Measurements from ENCODE around the gene SCTR.

SCTR gene

DNA sequence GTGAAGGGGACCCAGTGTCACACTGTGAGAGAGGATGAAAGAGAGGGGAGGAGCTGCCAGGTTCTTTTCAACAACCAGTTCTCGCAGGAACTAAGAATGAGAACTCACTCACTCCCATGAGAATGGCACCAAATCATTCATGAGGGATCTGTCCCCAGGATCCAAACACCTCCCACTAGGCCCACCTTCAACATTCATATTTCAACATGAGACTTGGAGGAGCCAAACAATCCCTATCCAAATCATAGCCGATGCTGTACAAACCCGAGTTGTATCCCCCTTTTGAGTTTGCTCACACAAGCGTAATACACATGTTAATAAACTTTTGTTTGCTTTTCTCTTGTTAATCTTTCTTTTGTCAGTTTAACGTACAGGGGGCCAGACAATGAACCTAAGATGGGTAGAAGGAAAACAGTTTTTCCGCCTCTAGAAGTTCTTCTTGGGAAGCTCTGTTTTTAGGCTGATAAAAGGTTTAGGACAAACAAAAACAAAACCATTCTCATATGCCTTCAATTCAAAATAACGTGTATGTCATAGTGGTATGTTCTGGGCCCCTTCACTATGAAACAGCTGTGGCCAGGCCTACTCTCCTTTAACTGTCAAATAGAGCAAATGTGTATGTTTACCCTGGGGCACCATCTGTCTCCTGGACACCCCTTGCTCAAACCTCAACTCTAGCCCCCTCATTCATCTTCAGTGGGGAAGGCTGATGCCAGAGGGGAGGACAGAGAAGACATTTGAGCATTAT is 101.7 kb downstream of the SCTR start:
- H3K4me3 ChIP-seq (ENCODE audit: low read length), result no peak overlapping the region
- DNase-seq (ENCODE audit: low read depth), result no peak
- TF ChIP-seq, protein P1, sequence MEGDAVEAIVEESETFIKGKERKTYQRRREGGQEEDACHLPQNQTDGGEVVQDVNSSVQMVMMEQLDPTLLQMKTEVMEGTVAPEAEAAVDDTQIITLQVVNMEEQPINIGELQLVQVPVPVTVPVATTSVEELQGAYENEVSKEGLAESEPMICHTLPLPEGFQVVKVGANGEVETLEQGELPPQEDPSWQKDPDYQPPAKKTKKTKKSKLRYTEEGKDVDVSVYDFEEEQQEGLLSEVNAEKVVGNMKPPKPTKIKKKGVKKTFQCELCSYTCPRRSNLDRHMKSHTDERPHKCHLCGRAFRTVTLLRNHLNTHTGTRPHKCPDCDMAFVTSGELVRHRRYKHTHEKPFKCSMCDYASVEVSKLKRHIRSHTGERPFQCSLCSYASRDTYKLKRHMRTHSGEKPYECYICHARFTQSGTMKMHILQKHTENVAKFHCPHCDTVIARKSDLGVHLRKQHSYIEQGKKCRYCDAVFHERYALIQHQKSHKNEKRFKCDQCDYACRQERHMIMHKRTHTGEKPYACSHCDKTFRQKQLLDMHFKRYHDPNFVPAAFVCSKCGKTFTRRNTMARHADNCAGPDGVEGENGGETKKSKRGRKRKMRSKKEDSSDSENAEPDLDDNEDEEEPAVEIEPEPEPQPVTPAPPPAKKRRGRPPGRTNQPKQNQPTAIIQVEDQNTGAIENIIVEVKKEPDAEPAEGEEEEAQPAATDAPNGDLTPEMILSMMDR (IDR thresholded peaks at IDR 0.05; ENCODE audit: insufficient read depth, low read depth, low read length, missing control alignments), result no peak

DNA sequence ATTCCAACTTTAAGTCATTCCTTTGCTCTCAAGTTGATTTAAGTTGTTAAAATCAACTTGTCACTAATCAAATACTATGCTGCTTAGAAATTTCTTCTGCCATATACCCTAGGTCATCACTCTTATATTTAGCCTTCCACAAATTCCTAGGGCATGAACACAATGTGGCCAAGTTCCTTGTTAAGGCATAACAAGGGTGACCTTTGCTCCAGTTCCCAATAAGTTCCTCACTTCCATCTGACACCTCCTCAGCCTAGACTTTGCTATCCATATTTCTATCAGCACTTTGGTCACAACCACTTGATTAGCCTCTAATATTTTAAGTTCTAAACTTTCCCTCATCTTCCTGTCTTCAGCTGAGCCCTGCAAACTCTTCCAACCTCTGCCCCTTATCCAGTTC is 102.5 kb downstream of the SCTR start:
- no peak for DNase-seq (ENCODE audit: low read depth)
- H3K4me3 ChIP-seq (ENCODE audit: low read length), result no peak overlapping the region
- TF ChIP-seq, protein P1 (IDR thresholded peaks at IDR 0.05; ENCODE audit: insufficient read depth, low read depth, low read length, missing control alignments), result no peak

DNA sequence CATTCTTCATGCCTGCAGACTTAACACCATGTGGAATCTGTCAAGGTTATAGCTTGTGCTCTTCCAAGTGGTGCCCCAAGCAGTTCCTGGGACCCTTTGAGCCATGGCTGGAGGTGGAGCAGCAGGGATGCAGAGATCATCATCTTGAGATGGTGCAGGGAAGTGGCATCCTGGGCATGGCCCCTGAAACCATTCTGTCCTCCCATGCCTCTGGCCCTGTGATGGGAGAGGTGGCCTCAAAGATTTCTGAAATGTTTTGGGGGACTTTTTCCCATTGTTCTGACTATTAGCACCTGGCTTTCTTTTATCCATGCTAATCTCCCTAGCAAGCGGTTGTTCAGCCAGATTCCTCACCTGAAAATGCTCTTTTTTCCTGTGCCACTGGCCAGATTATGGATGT is 103.0 kb downstream of the SCTR start:
- no peak for DNase-seq (ENCODE audit: low read depth)
- TF ChIP-seq, protein P1 (IDR thresholded peaks at IDR 0.05; ENCODE audit: insufficient read depth, low read depth, low read length, missing control alignments), result no peak
- H3K4me3 ChIP-seq (ENCODE audit: low read length), result no peak overlapping the region

DNA sequence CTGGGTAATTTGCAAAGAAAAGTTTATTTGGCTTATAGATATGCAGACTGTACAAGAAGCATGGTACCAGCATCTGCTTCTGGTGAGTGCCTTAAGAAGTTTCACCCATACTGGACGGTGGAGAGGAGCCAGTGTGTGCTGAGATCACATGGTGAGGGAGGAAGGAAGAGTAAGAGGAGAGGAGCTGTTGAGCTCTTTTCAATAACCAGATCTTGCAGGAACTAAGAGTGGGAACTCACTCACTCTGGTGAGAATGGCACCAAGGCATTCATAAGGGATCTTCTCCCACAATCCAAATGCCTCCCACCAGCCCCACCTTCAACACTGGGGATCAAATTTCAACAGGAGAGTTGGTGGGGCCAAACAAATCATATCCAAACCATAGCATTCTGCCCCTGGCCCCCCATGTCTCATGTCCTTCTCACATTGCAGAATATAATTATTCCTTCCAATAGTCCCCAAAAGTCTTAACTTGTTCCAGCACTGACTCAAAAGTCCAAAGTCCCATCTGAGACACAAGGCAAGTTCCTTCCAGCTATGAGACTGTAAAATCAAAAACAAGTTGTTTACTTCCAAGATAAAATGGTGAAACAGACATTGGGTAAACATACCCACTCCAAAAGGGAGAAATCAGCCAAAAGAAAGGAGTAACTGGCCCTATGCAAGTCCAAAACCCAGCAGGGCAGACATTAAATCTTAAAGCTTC is 104.3 kb downstream of the SCTR start:
- H3K4me3 ChIP-seq (ENCODE audit: low read length), result no peak overlapping the region
- TF ChIP-seq, protein P1 (IDR thresholded peaks at IDR 0.05; ENCODE audit: insufficient read depth, low read depth, low read length, missing control alignments), result no peak
- no peak for DNase-seq (ENCODE audit: low read depth)

DNA sequence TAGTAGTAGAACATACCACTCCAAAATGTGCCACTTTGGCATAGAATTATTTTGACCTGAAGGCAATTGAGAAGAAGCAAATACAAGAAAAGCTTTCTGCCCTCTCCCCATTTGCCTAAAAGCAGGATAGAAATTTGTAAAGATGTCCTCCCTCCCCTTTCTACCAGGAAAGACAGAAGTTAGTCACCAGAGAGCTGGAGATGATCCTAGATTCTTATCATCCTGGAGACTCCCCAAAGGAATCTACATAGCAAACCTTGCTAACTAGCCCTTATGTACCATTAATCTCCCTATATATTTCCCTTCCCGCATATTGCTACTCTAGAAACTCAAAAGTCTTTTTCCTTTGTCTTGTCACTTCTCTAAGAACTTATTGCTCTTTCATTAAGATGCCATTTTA is 105.2 kb downstream of the SCTR start:
- no peak overlapping the region for H3K4me3 ChIP-seq (ENCODE audit: low read length)
- DNase-seq (ENCODE audit: low read depth), result no peak
- TF ChIP-seq, protein P1 (IDR thresholded peaks at IDR 0.05; ENCODE audit: insufficient read depth, low read depth, low read length, missing control alignments), result no peak

DNA sequence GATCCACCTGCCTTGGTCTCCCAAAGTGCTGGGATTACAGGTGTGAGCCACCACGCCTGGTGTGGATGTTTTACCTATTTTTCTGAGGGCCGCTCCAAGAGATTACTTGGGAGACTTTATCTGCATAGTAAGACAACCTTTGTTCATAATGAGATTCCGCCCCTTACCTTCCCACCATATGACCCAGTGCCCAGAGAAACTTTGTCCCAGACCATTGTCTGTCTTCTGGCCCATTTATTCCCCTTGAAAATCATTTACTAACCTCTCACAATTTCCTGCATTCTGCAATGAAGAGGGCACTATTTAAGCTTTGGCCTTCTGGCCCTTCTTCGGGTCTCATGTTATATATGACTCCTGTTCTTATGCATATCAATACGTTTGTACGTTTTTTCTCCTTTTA is 106.4 kb downstream of the SCTR start:
- H3K4me3 ChIP-seq (ENCODE audit: low read length), result no peak overlapping the region
- no peak for DNase-seq (ENCODE audit: low read depth)
- TF ChIP-seq, protein P1 (IDR thresholded peaks at IDR 0.05; ENCODE audit: insufficient read depth, low read depth, low read length, missing control alignments), result no peak
